NB4 (cell line): Measurements from ENCODE around the gene ADGRG4.

Source experiments
- MYC ChIP-seq: IDR thresholded peaks from 2 replicates; pipeline ENCODE4 v1.6.1; 2011; ENCODE audit warnings: low read depth, low read length
- POLR2A ChIP-seq: IDR thresholded peaks from 2 replicates; pipeline ENCODE4 v1.6.1; 2011; ENCODE audit warnings: mild to moderate bottlenecking; ENCODE audit not compliant: insufficient read length; ENCODE audit errors: extremely low read depth
- TF ChIP-seq, protein P1 (sequence below): IDR thresholded peaks from one replicate; pipeline ENCODE4 v1.5.1; 2012; ENCODE audit warnings: low read depth, low read length

DNA sequence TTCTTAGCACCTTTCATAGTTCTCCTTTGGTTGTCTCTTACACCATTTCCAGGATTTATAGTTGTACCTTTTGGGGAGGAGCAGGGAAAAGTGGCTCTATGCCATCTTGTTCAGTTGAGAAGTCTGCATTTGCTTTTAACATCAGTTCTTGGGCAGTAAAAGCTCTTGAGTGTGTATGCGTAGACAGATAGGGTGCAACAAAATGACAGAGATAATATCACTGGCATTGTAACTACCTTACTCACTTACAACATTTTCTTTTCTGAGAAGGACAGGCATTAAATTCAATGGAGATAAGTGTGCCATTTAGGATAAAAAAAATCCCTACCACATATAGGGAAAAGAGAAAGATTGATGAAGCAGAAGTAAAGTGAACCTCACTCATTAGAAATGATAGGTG is 38.9 kb downstream of the ADGRG4 start:
- TF ChIP-seq, protein P1, sequence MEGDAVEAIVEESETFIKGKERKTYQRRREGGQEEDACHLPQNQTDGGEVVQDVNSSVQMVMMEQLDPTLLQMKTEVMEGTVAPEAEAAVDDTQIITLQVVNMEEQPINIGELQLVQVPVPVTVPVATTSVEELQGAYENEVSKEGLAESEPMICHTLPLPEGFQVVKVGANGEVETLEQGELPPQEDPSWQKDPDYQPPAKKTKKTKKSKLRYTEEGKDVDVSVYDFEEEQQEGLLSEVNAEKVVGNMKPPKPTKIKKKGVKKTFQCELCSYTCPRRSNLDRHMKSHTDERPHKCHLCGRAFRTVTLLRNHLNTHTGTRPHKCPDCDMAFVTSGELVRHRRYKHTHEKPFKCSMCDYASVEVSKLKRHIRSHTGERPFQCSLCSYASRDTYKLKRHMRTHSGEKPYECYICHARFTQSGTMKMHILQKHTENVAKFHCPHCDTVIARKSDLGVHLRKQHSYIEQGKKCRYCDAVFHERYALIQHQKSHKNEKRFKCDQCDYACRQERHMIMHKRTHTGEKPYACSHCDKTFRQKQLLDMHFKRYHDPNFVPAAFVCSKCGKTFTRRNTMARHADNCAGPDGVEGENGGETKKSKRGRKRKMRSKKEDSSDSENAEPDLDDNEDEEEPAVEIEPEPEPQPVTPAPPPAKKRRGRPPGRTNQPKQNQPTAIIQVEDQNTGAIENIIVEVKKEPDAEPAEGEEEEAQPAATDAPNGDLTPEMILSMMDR: no peak
- TF ChIP-seq POLR2A (no peak), MYC (no peak)
